CD4-positive, CD25-positive, alpha-beta regulatory T cell (primary cell): ENCODE data around the gene ST6GALNAC3. TPM values are rescaled to one million over a fixed set of nuclear protein-coding genes. Genes with fewer than 3 reads are reported as not detected.
"Not testable (repeated sequence)": the region's sequence is repeated elsewhere in the genome, so short reads cannot be mapped to it uniquely, and the experiment has no call there.

Experiments used
- ATAC-seq, 2 donors: fragments of 150-1000 bp; cut with Tn5 transposase; one replicate each; pipeline ENCODE4 v1.10.0; 2021; ENCODE audit warnings: low read depth in 2 of 2, moderate number of reproducible peaks in 2 of 2, moderate library complexity in 1 of 2
- DNase-seq, 3 donors: peaks; one replicate each; pipeline versions ENCODE4 v3.0.0 to v3.0.0-alpha.2; 2012 to 2022; ENCODE audit warnings: mixed read lengths in 1 of 3
- H3K27ac ChIP-seq: one replicate; pipeline ENCODE4 v1.7.0; 2013; ENCODE audit warnings: mild to moderate bottlenecking, low read length; ENCODE audit not compliant: insufficient read depth, poor library complexity, severe bottlenecking
- H3K27me3 ChIP-seq: one replicate; pipeline ENCODE4 v1.7.0; 2013; ENCODE audit warnings: low read length; ENCODE audit not compliant: control insufficient read depth, insufficient read depth
- H3K36me3 ChIP-seq: one replicate; pipeline ENCODE4 v1.7.0; 2013; ENCODE audit warnings: mild to moderate bottlenecking, low read length, moderate library complexity; ENCODE audit not compliant: control insufficient read depth, insufficient read depth
- H3K4me1 ChIP-seq: 2 replicates; pipeline ENCODE4 v1.7.0; 2013; ENCODE audit warnings: mild to moderate bottlenecking, low read length; ENCODE audit not compliant: insufficient read depth, control insufficient read depth, poor library complexity, severe bottlenecking
- H3K4me3 ChIP-seq: one replicate; pipeline ENCODE4 v1.7.0; 2013; ENCODE audit warnings: low read depth, mild to moderate bottlenecking, low read length, moderate library complexity
- H3K9me3 ChIP-seq, 2 experiments: 1 replicate in 1 of 2; 2 replicates in 1 of 2; pipeline ENCODE4 v1.7.0; 2013; ENCODE audit warnings: low read length in 2 of 2, mild to moderate bottlenecking in 1 of 2, moderate library complexity in 1 of 2; ENCODE audit not compliant: control insufficient read depth in 2 of 2
- H3K27ac Mint-ChIP-seq, 3 donors: one replicate each; pipeline ENCODE4 v1.8.0; 2020 to 2022; ENCODE audit warnings: mild to moderate bottlenecking in 3 of 3, mixed read lengths in 3 of 3, moderate library complexity in 2 of 3
- H3K27me3 Mint-ChIP-seq: one replicate; pipeline ENCODE4 v1.8.0; 2022; ENCODE audit warnings: mild to moderate bottlenecking, mixed read lengths
- H3K36me3 Mint-ChIP-seq: one replicate; pipeline ENCODE4 v1.8.0; 2020; ENCODE audit warnings: mixed read lengths
- H3K4me1 Mint-ChIP-seq, 4 donors: one replicate each; pipeline ENCODE4 v1.8.0; 2020 to 2022; ENCODE audit warnings: mixed read lengths in 4 of 4, mild to moderate bottlenecking in 1 of 4
- H3K4me3 Mint-ChIP-seq, 4 donors: one replicate each; pipeline ENCODE4 v1.8.0; 2020 to 2022; ENCODE audit warnings: mild to moderate bottlenecking in 4 of 4, mixed read lengths in 4 of 4, moderate library complexity in 3 of 4
- H3K9me3 Mint-ChIP-seq, 7 donors: one replicate each; pipeline ENCODE4 v1.8.0; 2020 to 2022; ENCODE audit warnings: mixed read lengths in 7 of 7, mild to moderate bottlenecking in 3 of 7, moderate library complexity in 2 of 7
- polyA plus RNA-seq, 4 donors: library from polyadenylated mRNA; unstranded; fragments of 300-500 nt; fragmentation: Illumina TruSeq; gene quantifications; one replicate each; pipeline ENCODE4 v1.2.3, GENCODE V29; 2021
- total RNA-seq: library from RNA; stranded (reverse); gene quantifications from one replicate; pipeline ENCODE4 v1.2.3, GENCODE V29; 2022

Gene ST6GALNAC3
- total and polyA plus RNA-seq, 5 donors from 2014 or later = 0.03 to 3.4 (median 0.95) TPM

DNA sequence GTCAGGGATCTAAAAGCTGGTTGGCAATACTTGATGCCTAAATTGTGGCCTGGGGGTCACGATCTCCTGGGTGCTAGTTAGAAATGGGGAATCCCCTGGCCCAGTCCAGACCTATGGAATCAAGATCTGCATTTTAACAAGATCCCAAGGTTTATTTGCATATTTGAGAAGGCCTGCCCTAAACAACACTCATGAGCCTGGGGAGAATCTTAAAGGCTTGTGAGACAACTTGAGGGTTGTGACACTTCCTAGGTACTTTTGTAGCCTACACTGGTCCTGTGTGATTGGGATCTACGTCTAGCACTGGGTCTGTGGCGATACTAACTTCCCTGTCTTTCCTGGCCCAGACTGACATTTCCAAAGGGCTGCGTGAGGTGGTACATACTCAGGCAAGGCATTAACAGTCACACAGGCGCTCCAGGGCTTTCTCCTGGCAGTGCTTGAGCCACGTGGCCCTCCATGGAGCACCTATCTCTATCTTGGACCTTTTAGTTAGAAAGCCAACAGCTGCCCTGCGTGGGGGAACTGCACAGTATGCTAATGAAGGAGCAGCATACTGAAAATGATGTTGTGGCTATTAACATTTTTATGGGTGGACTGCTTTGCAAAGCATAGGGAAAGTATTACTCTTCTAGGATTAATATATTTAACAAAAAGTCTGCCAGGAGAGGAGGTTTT is 263.1 kb downstream of the ST6GALNAC3 start:
- no peaks in the 10 kb centered on the region for H3K4me1 Mint-ChIP-seq
- no peak overlapping the region for H3K27ac Mint-ChIP-seq
- ATAC-seq = no peak
- Histone ChIP-seq H3K9me3 (no peaks in the 10 kb centered on the region), H3K27ac (no peak overlapping the region), H3K36me3 (no peaks in the 10 kb centered on the region), H3K4me3 (no peak overlapping the region), H3K4me1 (no peaks in the 10 kb centered on the region), H3K27me3 (no peaks in the 10 kb centered on the region)
- no peak for DNase-seq
- no peaks in the 10 kb centered on the region for H3K36me3 Mint-ChIP-seq
- peaks cover 0 to 5% (median 0%) of the 10 kb centered on the region in 7 donors for H3K9me3 Mint-ChIP-seq
- no peak overlapping the region for H3K4me3 Mint-ChIP-seq
- no peaks in the 10 kb centered on the region for H3K27me3 Mint-ChIP-seq

DNA sequence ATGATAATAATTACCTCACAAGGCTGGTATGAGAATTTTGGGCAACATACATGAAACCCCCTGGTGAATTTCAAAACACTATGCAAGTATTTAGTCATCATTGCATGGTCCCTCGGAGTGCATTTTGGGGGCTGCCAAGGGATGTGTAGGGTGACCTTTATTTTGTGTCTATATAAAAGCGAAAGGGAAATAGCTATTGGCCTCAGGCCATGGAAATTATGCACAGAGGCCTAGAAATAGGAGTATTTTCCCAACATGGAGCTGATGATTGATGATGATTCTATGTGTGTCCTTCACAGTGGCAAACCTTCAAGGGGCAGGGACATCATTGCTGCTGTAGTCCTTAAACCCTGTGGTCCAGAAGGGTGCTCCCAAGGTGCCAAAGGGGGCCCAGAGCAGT is 265.5 kb downstream of the ST6GALNAC3 start:
- Histone ChIP-seq H3K36me3 (no peaks in the 10 kb centered on the region), H3K9me3 (no peaks in the 10 kb centered on the region), H3K27ac (no peak overlapping the region), H3K4me1 (no peaks in the 10 kb centered on the region), H3K4me3 (no peak overlapping the region), H3K27me3 (no peaks in the 10 kb centered on the region)
- no peak overlapping the region for H3K27ac Mint-ChIP-seq
- DNase-seq (no peak), ATAC-seq (no peak)
- peaks cover 0 to 9% (median 0%) of the 10 kb centered on the region in 4 donors for H3K4me1 Mint-ChIP-seq
- no peaks in the 10 kb centered on the region for H3K27me3 Mint-ChIP-seq
- H3K36me3 Mint-ChIP-seq = no peaks in the 10 kb centered on the region
- no peak overlapping the region for H3K4me3 Mint-ChIP-seq
- peaks cover 0 to 6% (median 0%) of the 10 kb centered on the region in 7 donors for H3K9me3 Mint-ChIP-seq

DNA sequence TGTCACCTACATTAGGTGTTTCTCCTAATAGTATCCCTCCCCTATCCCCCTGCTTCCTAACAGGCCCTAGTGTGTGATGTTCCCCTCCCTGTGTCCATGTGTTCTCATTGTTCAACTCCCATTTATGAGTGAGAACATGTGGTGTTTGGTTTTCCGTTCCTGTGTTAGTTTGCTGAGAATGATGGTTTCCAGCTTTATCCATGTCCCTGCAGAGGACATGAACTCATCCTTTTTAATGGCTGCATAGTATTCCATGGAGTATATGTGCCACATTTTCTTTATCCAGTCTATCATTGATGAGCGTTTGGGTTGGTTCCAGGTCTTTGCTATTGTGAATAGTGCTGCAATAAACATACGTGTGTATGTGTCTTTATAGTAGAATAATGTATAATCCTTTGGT is 267.3 kb downstream of the ST6GALNAC3 start:
- H3K27ac Mint-ChIP-seq, H3K27me3 ChIP-seq, ATAC-seq, H3K9me3 ChIP-seq, H3K4me1 ChIP-seq, DNase-seq, H3K27ac ChIP-seq, H3K36me3 ChIP-seq, H3K4me3 Mint-ChIP-seq, H3K4me1 Mint-ChIP-seq, H3K36me3 Mint-ChIP-seq, H3K27me3 Mint-ChIP-seq, H3K4me3 ChIP-seq, H3K9me3 Mint-ChIP-seq: not testable (repeated sequence)

DNA sequence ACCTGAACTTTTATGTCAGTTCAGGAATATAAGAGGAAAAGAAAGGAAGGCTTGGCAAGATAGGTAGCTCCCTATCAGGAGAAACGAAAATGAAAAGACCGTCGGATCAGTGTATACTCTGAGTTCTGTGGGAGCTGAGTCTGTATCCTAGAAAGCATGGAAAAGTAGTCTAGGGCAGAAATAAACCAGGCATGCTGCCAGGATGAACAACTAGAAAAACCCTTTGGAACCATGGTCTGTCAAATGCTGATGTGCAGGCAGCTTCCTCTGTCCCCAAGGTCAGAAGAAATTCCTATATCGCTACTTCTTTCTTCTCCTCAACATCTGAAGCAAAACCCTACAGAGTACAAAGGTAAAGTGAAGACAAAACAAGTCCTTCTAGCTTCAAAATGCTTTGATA is 268.8 kb downstream of the ST6GALNAC3 start:
- Histone ChIP-seq H3K4me3 (no peak overlapping the region), H3K36me3 (no peaks in the 10 kb centered on the region), H3K9me3 (no peaks in the 10 kb centered on the region), H3K4me1 (no peaks in the 10 kb centered on the region), H3K27me3 (no peaks in the 10 kb centered on the region), H3K27ac (no peak overlapping the region)
- no peaks in the 10 kb centered on the region for H3K27me3 Mint-ChIP-seq
- H3K27ac Mint-ChIP-seq = no peak overlapping the region
- no peaks in the 10 kb centered on the region for H3K36me3 Mint-ChIP-seq
- no peak for ATAC-seq
- DNase-seq = no peak
- peaks cover 0 to 9% (median 0%) of the 10 kb centered on the region in 4 donors for H3K4me1 Mint-ChIP-seq
- no peak overlapping the region for H3K4me3 Mint-ChIP-seq
- peaks cover 0 to 6% (median 0%) of the 10 kb centered on the region in 7 donors for H3K9me3 Mint-ChIP-seq

DNA sequence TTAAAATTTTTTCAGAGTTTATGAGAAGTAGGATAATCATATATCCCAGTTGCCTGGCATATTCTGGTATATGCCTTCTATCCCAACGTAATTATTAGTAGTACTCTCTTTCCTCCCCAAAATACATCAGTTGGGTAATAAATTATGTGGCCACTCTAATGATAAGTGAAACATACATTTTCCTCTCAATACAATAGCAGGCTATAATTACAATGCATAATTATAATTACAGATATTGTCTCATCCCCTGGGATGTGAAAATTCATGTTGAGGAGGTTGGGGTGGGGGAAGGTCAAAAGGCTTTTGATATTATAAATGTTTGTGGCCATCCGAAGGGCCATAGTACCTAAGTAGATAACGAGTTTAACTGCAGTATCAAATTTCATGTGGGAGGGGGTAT is 277.1 kb downstream of the ST6GALNAC3 start:
- no peak for ATAC-seq

DNA sequence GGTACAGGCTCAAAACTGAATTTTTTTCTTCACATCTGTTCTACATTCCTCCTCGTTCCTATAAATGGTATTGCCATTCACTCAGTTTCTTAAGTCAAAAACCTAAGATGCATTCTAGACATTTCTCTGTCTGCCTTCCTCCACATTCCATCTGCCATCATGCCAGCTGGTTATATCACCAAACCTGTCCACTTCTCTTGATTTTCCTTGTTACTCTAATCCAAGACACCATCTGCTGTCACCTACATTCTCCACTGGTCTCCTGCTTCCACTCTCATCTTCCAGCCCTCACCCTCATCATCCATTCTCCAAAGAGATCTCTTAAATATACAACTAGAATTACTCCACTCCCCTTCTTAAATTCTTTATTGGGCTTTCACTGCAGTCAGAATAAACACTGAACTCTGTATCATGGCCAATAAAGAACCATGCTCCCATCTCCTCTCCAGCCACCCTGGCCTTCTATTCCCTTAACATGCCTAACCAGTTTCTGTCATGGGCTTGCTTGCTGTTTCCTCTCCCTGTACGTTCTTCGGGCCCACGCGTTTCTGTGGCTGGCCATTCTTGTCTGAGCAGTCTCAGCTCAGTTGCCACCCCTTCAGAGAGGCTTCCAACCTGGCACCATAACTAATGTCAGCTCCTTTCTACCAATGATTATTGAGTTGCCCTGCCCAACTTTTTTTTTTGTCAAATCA is 278.3 kb downstream of the ST6GALNAC3 start:
- H3K27me3 Mint-ChIP-seq = no peaks in the 10 kb centered on the region
- H3K36me3 Mint-ChIP-seq = no peaks in the 10 kb centered on the region
- H3K4me3 Mint-ChIP-seq = no peak overlapping the region
- peaks cover 0 to 2% (median 0%) of the 10 kb centered on the region in 7 donors for H3K9me3 Mint-ChIP-seq
- H3K9me3 ChIP-seq = no peaks in the 10 kb centered on the region
- DNase-seq (no peak), ATAC-seq (no peak)
- H3K4me1 ChIP-seq = no peaks in the 10 kb centered on the region
- no peak overlapping the region for H3K4me3 ChIP-seq
- H3K27me3 ChIP-seq = no peaks in the 10 kb centered on the region
- no peak overlapping the region for H3K27ac Mint-ChIP-seq
- H3K4me1 Mint-ChIP-seq = no peaks in the 10 kb centered on the region
- H3K36me3 ChIP-seq = no peaks in the 10 kb centered on the region
- no peak overlapping the region for H3K27ac ChIP-seq

More for the DNA sequence above, 277.1 kb downstream of the ST6GALNAC3 start:
- Histone ChIP-seq H3K4me1 (no peaks in the 10 kb centered on the region), H3K4me3 (no peak overlapping the region), H3K9me3 (no peaks in the 10 kb centered on the region), H3K27ac (no peak overlapping the region), H3K36me3 (no peaks in the 10 kb centered on the region), H3K27me3 (no peaks in the 10 kb centered on the region)
- Mint-ChIP-seq H3K27ac (no peak overlapping the region), H3K27me3 (no peaks in the 10 kb centered on the region), H3K36me3 (no peaks in the 10 kb centered on the region), H3K4me1 (no peaks in the 10 kb centered on the region), H3K9me3 (no peaks in the 10 kb centered on the region), H3K4me3 (no peak overlapping the region)
- DNase-seq = no peak

DNA sequence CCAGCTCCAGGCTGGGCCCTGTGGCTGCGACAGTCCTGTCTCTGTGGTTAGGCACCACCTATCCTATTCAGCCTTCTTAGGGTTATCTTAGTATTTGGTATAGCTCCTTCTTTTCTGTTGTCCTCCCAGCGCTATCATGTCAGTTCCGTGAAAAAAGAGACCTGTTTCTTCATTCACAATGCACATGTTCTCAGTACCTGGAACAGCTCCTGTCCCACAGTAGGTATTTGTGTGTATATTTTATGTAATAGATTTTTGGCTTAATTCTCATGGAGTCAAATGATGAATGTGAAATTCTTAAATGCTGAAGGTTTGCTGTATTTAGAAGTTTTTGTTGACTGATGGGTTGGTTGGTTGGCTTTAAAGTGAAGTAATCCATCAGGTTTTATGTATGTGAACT is 279.7 kb downstream of the ST6GALNAC3 start:
- Mint-ChIP-seq H3K9me3 (peaks cover 0 to 2% (median 0%) of the 10 kb centered on the region in 7 donors), H3K4me1 (no peaks in the 10 kb centered on the region), H3K36me3 (no peaks in the 10 kb centered on the region), H3K27me3 (peaks cover 5% of the 10 kb centered on the region), H3K27ac (no peak overlapping the region), H3K4me3 (no peak overlapping the region)
- Histone ChIP-seq H3K4me1 (no peaks in the 10 kb centered on the region), H3K4me3 (no peak overlapping the region), H3K27me3 (no peaks in the 10 kb centered on the region), H3K36me3 (no peaks in the 10 kb centered on the region), H3K27ac (no peak overlapping the region), H3K9me3 (no peaks in the 10 kb centered on the region)
- DNase-seq (no peak), ATAC-seq (no peak)

DNA sequence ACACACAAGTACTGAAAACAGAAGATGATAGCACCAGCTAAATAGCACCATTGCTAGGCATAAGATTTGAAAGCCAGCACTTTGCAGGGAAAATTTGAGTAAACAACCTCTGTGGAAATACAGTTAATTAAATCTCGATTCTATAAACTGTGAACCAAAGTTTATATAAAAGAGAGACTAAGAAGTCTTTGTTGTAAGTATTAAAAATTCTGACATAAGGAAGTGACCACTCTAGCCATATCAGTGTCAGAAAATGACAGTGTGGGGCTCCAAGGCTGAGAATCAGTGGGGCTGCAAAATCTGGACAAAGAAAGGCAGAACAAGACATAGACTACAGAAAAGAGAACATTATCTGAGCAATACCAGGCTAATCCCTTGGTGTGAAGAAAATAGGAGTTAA is 292.2 kb downstream of the ST6GALNAC3 start:
- peaks cover 4% of the 10 kb centered on the region for H3K27me3 Mint-ChIP-seq
- H3K4me3 Mint-ChIP-seq = no peak overlapping the region
- no peak overlapping the region for H3K27ac Mint-ChIP-seq
- no peak overlapping the region for H3K4me3 ChIP-seq
- peaks cover 0 to 3% (median 0%) of the 10 kb centered on the region in 4 donors for H3K4me1 Mint-ChIP-seq
- no peaks in the 10 kb centered on the region for H3K27me3 ChIP-seq
- no peaks in the 10 kb centered on the region for H3K36me3 Mint-ChIP-seq
- ATAC-seq = no peak
- no peak overlapping the region for H3K27ac ChIP-seq
- H3K36me3 ChIP-seq = no peaks in the 10 kb centered on the region
- peaks cover 0 to 4% (median 0%) of the 10 kb centered on the region in 7 donors for H3K9me3 Mint-ChIP-seq
- H3K9me3 ChIP-seq = no peaks in the 10 kb centered on the region
- no peaks in the 10 kb centered on the region for H3K4me1 ChIP-seq
- no peak for DNase-seq
